Ishikawa (cell line): Measurements from ENCODE around the gene NDUFA9.

Experiments
- CEBPB ChIP-seq: IDR thresholded peaks from 2 replicates; pipeline ENCODE4 v1.6.1; 2012
- CREB1 ChIP-seq: IDR thresholded peaks from 2 replicates; pipeline ENCODE4 v1.6.1; 2012; ENCODE audit warnings: low read depth
- EGR1 ChIP-seq: IDR thresholded peaks from 2 replicates; pipeline ENCODE4 v1.6.1; 2012
- EP300 ChIP-seq: IDR thresholded peaks from 2 replicates; pipeline ENCODE4 v1.6.1; 2012; ENCODE audit warnings: borderline replicate concordance
- FOXM1 ChIP-seq: IDR thresholded peaks from 2 replicates; pipeline ENCODE4 v1.6.1; 2012; ENCODE audit warnings: low read depth, borderline replicate concordance
- NFIC ChIP-seq: IDR thresholded peaks from 2 replicates; pipeline ENCODE4 v1.6.1; 2012
- RAD21 ChIP-seq: IDR thresholded peaks from 2 replicates; pipeline ENCODE4 v1.6.1; 2012; ENCODE audit warnings: low read depth
- TAF1 ChIP-seq: IDR thresholded peaks from 2 replicates; pipeline ENCODE4 v1.6.1; 2012; ENCODE audit warnings: low read depth, mild to moderate bottlenecking
- TCF12 ChIP-seq: IDR thresholded peaks from 2 replicates; pipeline ENCODE4 v1.6.1; 2012; ENCODE audit warnings: low read depth
- TEAD4 ChIP-seq: IDR thresholded peaks from 2 replicates; pipeline ENCODE4 v1.6.1; 2012
- YY1 ChIP-seq: IDR thresholded peaks from 2 replicates; pipeline ENCODE4 v1.6.1; 2012; ENCODE audit warnings: low read depth
- ZBTB7A ChIP-seq: IDR thresholded peaks from 2 replicates; pipeline ENCODE4 v1.6.1; 2012; ENCODE audit warnings: low read depth
- TF ChIP-seq, protein P1 (sequence below): IDR thresholded peaks from 2 replicates; pipeline ENCODE4 v1.6.1; 2012; ENCODE audit warnings: low read depth, mild to moderate bottlenecking
- TF ChIP-seq, protein P2 (sequence below): IDR thresholded peaks from 2 replicates; pipeline ENCODE4 v1.6.1; 2012
- TF ChIP-seq, protein P3 (sequence below): IDR thresholded peaks from 2 replicates; pipeline ENCODE4 v1.6.1; 2012

NDUFA9 gene

DNA sequence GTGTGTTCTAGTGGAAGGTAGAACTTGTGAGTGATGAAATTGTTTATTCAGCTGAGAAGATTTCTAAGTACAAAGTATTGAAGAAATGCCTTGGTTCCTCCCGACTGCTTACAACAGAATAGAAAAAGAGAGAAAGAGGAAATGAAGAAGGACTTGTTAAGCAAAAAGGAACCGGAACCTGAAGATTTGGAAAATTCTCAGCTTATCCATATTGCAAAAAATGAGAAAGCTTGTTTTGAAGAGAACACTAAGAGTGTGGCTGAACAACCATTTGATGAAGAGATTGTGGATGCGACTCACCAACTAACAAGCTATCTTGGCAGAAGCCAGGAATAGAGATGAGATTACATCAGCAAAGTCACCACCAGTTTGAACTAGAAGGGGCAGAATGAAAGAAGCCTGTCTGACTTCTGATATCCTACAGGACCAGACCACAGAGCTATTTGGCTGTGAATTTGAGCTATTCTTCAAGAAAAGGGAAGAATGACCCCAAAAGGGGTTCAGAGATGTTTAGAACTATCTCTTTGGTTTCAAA is 15.1 kb downstream of the NDUFA9 start:
- no peak for TF ChIP-seq FOXM1
- no peak for TF ChIP-seq TCF12
- no peak for TF ChIP-seq NFIC
- no peak for TF ChIP-seq ZBTB7A
- TF ChIP-seq RAD21 = no peak
- TF ChIP-seq CREB1 = no peak
- TF ChIP-seq YY1 = no peak
- TF ChIP-seq CEBPB = no peak
- TF ChIP-seq EGR1 = no peak
- TF ChIP-seq TAF1 = no peak
- TF ChIP-seq, protein P1, sequence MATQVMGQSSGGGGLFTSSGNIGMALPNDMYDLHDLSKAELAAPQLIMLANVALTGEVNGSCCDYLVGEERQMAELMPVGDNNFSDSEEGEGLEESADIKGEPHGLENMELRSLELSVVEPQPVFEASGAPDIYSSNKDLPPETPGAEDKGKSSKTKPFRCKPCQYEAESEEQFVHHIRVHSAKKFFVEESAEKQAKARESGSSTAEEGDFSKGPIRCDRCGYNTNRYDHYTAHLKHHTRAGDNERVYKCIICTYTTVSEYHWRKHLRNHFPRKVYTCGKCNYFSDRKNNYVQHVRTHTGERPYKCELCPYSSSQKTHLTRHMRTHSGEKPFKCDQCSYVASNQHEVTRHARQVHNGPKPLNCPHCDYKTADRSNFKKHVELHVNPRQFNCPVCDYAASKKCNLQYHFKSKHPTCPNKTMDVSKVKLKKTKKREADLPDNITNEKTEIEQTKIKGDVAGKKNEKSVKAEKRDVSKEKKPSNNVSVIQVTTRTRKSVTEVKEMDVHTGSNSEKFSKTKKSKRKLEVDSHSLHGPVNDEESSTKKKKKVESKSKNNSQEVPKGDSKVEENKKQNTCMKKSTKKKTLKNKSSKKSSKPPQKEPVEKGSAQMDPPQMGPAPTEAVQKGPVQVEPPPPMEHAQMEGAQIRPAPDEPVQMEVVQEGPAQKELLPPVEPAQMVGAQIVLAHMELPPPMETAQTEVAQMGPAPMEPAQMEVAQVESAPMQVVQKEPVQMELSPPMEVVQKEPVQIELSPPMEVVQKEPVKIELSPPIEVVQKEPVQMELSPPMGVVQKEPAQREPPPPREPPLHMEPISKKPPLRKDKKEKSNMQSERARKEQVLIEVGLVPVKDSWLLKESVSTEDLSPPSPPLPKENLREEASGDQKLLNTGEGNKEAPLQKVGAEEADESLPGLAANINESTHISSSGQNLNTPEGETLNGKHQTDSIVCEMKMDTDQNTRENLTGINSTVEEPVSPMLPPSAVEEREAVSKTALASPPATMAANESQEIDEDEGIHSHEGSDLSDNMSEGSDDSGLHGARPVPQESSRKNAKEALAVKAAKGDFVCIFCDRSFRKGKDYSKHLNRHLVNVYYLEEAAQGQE = no peak

DNA sequence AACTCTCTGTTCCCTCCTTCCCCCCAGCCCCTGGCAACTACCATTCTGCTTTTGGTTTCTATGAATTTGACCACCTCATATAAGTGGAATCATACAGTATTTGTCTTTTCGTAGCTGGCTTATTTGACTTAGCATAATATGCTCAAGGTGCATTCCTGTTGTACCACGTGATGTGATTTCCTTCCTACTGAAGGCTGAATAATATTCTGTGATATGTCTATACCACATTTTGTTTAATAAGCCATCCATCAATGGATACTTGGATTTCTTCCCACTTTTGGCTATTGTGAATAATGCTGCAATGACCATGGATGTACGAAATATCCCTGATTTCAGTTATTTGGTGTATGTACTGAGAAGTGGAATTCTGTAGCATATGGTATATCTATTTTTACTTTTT is 16.3 kb downstream of the NDUFA9 start:
- TF ChIP-seq FOXM1 (no peak), ZBTB7A (no peak), EP300 (no peak), TEAD4 (no peak), TCF12 (no peak), CEBPB (no peak), CREB1 (no peak), YY1 (no peak), NFIC (no peak), RAD21 (no peak), EGR1 (no peak), TAF1 (no peak)
- TF ChIP-seq, protein P2, sequence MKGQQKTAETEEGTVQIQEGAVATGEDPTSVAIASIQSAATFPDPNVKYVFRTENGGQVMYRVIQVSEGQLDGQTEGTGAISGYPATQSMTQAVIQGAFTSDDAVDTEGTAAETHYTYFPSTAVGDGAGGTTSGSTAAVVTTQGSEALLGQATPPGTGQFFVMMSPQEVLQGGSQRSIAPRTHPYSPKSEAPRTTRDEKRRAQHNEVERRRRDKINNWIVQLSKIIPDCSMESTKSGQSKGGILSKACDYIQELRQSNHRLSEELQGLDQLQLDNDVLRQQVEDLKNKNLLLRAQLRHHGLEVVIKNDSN = no peak
- TF ChIP-seq, protein P1 = no peak
- TF ChIP-seq, protein P3, sequence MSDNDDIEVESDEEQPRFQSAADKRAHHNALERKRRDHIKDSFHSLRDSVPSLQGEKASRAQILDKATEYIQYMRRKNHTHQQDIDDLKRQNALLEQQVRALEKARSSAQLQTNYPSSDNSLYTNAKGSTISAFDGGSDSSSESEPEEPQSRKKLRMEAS = no peak

DNA sequence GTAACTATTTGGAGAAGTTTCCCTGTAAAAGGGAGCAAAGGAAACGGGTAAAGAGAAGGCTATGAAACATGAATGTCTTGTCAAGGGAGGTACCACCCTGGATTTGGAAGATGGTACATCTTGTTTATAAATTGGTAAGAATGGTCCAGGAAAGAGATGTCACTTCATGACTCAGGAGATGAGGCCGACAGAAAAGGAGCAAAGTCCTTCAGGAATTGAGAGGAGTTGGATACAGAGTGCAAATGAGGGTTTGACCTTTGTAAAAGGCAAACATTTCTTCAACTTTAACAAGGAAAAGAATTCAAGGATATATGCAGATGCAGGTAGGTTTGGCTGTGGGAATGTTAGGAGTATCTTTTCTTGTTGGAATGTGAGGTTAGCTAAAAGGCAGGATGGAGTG is 30.8 kb downstream of the NDUFA9 start:
- no peak for TF ChIP-seq EGR1
- no peak for TF ChIP-seq YY1
- TF ChIP-seq CEBPB = no peak
- TF ChIP-seq ZBTB7A = no peak
- TF ChIP-seq, protein P3 = no peak
- no peak for TF ChIP-seq EP300
- TF ChIP-seq NFIC = no peak
- no peak for TF ChIP-seq TCF12
- TF ChIP-seq RAD21 = no peak
- no peak for TF ChIP-seq TAF1
- no peak for TF ChIP-seq CREB1
- TF ChIP-seq, protein P2 = no peak
- TF ChIP-seq, protein P1 = no peak
- TF ChIP-seq TEAD4 = no peak

DNA sequence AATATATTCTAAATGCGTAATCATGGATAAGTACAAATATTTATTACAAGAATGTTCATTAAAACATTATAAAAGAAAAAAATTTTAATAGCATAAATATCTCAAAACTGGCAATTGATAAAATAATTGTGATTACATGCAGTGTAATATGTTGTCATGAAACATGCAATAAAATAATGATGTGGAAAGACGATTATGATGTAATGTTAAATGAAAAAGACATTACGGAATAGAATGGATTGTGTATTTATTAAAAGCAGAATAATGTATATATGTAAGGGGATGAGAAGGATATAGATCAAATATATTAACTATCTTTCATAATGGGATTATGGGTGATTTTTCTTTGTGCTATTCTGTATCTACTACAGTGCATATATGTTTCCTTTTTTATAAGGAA is 32.8 kb downstream of the NDUFA9 start:
- no peak for TF ChIP-seq YY1
- no peak for TF ChIP-seq CREB1
- no peak for TF ChIP-seq RAD21
- TF ChIP-seq, protein P2 = no peak
- no peak for TF ChIP-seq FOXM1
- TF ChIP-seq CEBPB = no peak
- TF ChIP-seq, protein P3 = no peak
- no peak for TF ChIP-seq EP300
- TF ChIP-seq ZBTB7A = no peak
- no peak for TF ChIP-seq TEAD4
